Measurements from ENCODE around the gene PP2D1.
"Not testable (repeated sequence)": the region's sequence is repeated elsewhere in the genome, so short reads cannot be mapped to it uniquely, and the experiment has no call there.

PP2D1 gene

GRCh38 chr3:19961960-19962359 is 50.1 kb downstream of the PP2D1 start:
- no peak for DNase-seq

- no peak for DNase-seq
Observed at GRCh38 chr3:19960696-19961095, 51.4 kb downstream of the PP2D1 start.

- DNase-seq = no peak
Observed at GRCh38 chr3:19959505-19959904, 52.6 kb downstream of the PP2D1 start.

- not testable (repeated sequence) for DNase-seq
Observed at GRCh38 chr3:19957354-19957753, 54.7 kb downstream of the PP2D1 start.

- DNase-seq = no peak
Observed at GRCh38 chr3:19954676-19955075, 57.4 kb downstream of the PP2D1 start.

GRCh38 chr3:19950316-19950715 is 61.7 kb downstream of the PP2D1 start:
- DNase-seq = no peak

GRCh38 chr3:19948226-19948591 is 63.9 kb downstream of the PP2D1 start:
- no peak for DNase-seq

- DNase-seq = peak; percentile 5
Observed at GRCh38 chr3:19947549-19948225, 64.4 kb downstream of the PP2D1 start.

GRCh38 chr3:19946832-19947548 is 65.1 kb downstream of the PP2D1 start, which contains the start of gene RAB5A:
RAB5A (plus strand) TSS chr3:19947097; CDS start chr3:19950899, 3,802 bp downstream.
- DNase-seq = peak; percentile 89

GRCh38 chr3:19945969-19946831 is 65.9 kb downstream of the PP2D1 start:
- peak; percentile 28 for DNase-seq

GRCh38 chr3:19945534-19945933 is 66.5 kb downstream of the PP2D1 start:
- DNase-seq = no peak

GRCh38 chr3:19940643-19941042 is 71.4 kb downstream of the PP2D1 start:
- DNase-seq = no peak

GRCh38 chr3:19938295-19938627 is 73.8 kb downstream of the PP2D1 start:
- no peak for DNase-seq

GRCh38 chr3:19937459-19938294 is 74.4 kb downstream of the PP2D1 start:
- DNase-seq = no peak
